ENCODE data around the gene GCM1.

The GCM1 gene

GRCh38 chr6:53086302-53086701 lies 62.3 kb downstream of the GCM1 start:
- H3K9ac ChIP-seq = no peak overlapping the region
- no peak overlapping the region for H2AFZ ChIP-seq
- no peaks in the 10 kb centered on the region for H3K27me3 ChIP-seq (ENCODE audit: control insufficient read depth, insufficient read depth, low read length)
- no peak for TF ChIP-seq CTCF (IDR thresholded peaks at IDR 0.05)
- no peaks in the 10 kb centered on the region for H3K36me3 ChIP-seq (ENCODE audit: control insufficient read depth, insufficient read depth, low read length)
- no peak overlapping the region for H3K4me3 ChIP-seq (ENCODE audit: low read depth, low read length)
- H3K4me1 ChIP-seq = no peaks in the 10 kb centered on the region
- no peak overlapping the region for H3K4me2 ChIP-seq (ENCODE audit: low read length)
- no peaks in the 10 kb centered on the region for H3K79me2 ChIP-seq
- H3K9me3 ChIP-seq (ENCODE audit: control insufficient read depth, low read length) = no peaks in the 10 kb centered on the region
- no peak overlapping the region for H3K27ac ChIP-seq

DNA sequence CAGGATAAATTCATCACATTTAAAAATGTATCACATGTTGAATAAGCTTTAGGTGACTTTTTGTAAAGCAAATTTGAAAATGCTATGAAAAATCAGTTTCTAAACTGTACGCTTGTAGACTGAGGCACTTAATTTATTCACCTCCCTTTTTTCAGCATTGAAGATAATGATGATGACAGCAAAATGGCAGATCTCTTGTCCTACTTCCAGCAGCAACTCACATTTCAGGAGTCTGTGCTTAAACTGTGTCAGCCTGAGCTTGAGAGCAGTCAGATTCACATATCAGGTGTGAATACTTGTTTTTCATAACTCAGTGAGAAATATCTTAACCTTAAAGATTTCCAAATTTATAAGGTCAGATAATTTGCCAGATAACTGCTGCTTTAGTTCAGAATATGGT lies 67.8 kb downstream of the GCM1 start:
- H2AFZ ChIP-seq = no peak overlapping the region
- H3K4me2 ChIP-seq (ENCODE audit: low read length) = no peak overlapping the region
- H3K4me3 ChIP-seq (ENCODE audit: low read depth, low read length) = no peak overlapping the region
- no peak overlapping the region for H3K27ac ChIP-seq
- H3K4me1 ChIP-seq = no peaks in the 10 kb centered on the region
- H3K79me2 ChIP-seq = no peaks in the 10 kb centered on the region
- H3K9me3 ChIP-seq (ENCODE audit: control insufficient read depth, low read length) = no peaks in the 10 kb centered on the region
- peaks cover 2% of the 10 kb centered on the region for H3K36me3 ChIP-seq (ENCODE audit: control insufficient read depth, insufficient read depth, low read length)
- no peaks in the 10 kb centered on the region for H3K27me3 ChIP-seq (ENCODE audit: control insufficient read depth, insufficient read depth, low read length)
- no peak overlapping the region for H3K9ac ChIP-seq
- TF ChIP-seq CTCF (IDR thresholded peaks at IDR 0.05) = no peak

All from parathyroid adenoma (tissue), 2 donors.